Embryonic facial prominence (tissue), 1 donor: ENCODE data around the gene XYLT1.

Experiments
- DNase-seq: peaks from one replicate; pipeline ENCODE4 v3.0.0-alpha.2; 2016; ENCODE audit errors: extremely low spot score

Gene XYLT1

GRCh38 chr16:17287166-17287800 lies 183.5 kb downstream of the XYLT1 start:
- DNase-seq, result no peak

- no peak for DNase-seq
These were observed 184.3 kb downstream of the XYLT1 start for GRCh38 chr16:17286443-17286842.

GRCh38 chr16:17283016-17283415 lies 187.7 kb downstream of the XYLT1 start:
- DNase-seq, result no peak

GRCh38 chr16:17282247-17282646 lies 188.5 kb downstream of the XYLT1 start:
- DNase-seq, result no peak

- DNase-seq, result no peak
These were observed 189.7 kb downstream of the XYLT1 start for GRCh38 chr16:17281052-17281451.

GRCh38 chr16:17278988-17279387 lies 191.8 kb downstream of the XYLT1 start:
- no peak for DNase-seq

- DNase-seq, result no peak
These were observed 192.8 kb downstream of the XYLT1 start for GRCh38 chr16:17277981-17278381.

- DNase-seq, result no peak
These were observed 194.2 kb downstream of the XYLT1 start for GRCh38 chr16:17276610-17277009.

GRCh38 chr16:17276010-17276530 lies 194.7 kb downstream of the XYLT1 start:
- no peak for DNase-seq

GRCh38 chr16:17275076-17276009 lies 195.4 kb downstream of the XYLT1 start:
- no peak for DNase-seq

GRCh38 chr16:17273142-17273561 lies 197.6 kb downstream of the XYLT1 start:
- no peak for DNase-seq

- no peak for DNase-seq
These were observed 198.0 kb downstream of the XYLT1 start for GRCh38 chr16:17272716-17273115.

- DNase-seq, result no peak
These were observed 199.1 kb downstream of the XYLT1 start for GRCh38 chr16:17271687-17272086.

GRCh38 chr16:17270683-17271109 lies 200.1 kb downstream of the XYLT1 start:
- DNase-seq, result no peak

GRCh38 chr16:17270111-17270510 lies 200.6 kb downstream of the XYLT1 start:
- no peak for DNase-seq

GRCh38 chr16:17269439-17269838 lies 201.3 kb downstream of the XYLT1 start:
- DNase-seq, result no peak

- DNase-seq, result no peak
These were observed 204.0 kb downstream of the XYLT1 start for GRCh38 chr16:17266608-17267313.

GRCh38 chr16:17265154-17265553 lies 205.6 kb downstream of the XYLT1 start:
- DNase-seq, result no peak

GRCh38 chr16:17261197-17261858 lies 209.4 kb downstream of the XYLT1 start:
- DNase-seq, result no peak

- DNase-seq, result no peak
These were observed 210.4 kb downstream of the XYLT1 start for GRCh38 chr16:17260276-17260849.

GRCh38 chr16:17259751-17260270 lies 210.9 kb downstream of the XYLT1 start:
- DNase-seq, result no peak
